Vagina (tissue), 2 donors: ENCODE data around the gene HOXB7.

Source experiments
- POLR2A ChIP-seq, 2 donors: fragments of 450-650 bp; IDR thresholded peaks; one replicate each; pipeline ENCODE4 v1.6.1; 2017; ENCODE audit warnings: antibody characterized with exemption in 2 of 2, mild to moderate bottlenecking in 2 of 2, moderate library complexity in 2 of 2
- TF ChIP-seq, protein P1 (sequence below), 3 experiments: fragments of 450-650 bp in 2 of 3; fragments of 200-600 bp in 1 of 3; sonication (generic) in 1 of 3; IDR thresholded peaks; one replicate each; pipeline ENCODE4 v1.5.1; 2017 to 2019; ENCODE audit warnings: antibody characterized with exemption in 3 of 3, mild to moderate bottlenecking in 2 of 3, moderate library complexity in 2 of 3

GRCh38 chr17:48575673-48576478 is 34.9 kb downstream of the HOXB7 start:
- TF ChIP-seq, protein P1, sequence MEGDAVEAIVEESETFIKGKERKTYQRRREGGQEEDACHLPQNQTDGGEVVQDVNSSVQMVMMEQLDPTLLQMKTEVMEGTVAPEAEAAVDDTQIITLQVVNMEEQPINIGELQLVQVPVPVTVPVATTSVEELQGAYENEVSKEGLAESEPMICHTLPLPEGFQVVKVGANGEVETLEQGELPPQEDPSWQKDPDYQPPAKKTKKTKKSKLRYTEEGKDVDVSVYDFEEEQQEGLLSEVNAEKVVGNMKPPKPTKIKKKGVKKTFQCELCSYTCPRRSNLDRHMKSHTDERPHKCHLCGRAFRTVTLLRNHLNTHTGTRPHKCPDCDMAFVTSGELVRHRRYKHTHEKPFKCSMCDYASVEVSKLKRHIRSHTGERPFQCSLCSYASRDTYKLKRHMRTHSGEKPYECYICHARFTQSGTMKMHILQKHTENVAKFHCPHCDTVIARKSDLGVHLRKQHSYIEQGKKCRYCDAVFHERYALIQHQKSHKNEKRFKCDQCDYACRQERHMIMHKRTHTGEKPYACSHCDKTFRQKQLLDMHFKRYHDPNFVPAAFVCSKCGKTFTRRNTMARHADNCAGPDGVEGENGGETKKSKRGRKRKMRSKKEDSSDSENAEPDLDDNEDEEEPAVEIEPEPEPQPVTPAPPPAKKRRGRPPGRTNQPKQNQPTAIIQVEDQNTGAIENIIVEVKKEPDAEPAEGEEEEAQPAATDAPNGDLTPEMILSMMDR (IDR thresholded peaks at IDR 0.05) = no peak
- no peak for TF ChIP-seq POLR2A (IDR thresholded peaks at IDR 0.05)
